Stimulated activated CD8-positive, alpha-beta memory T cell treated with anti-CD3 and anti-CD28 coated beads, Interleukin-15, amount 100 ng/mL, for 4 hours (primary cell): Measurements from ENCODE around the gene ZSWIM5.

Experiments
- DNase-seq, 2 donors: peaks; one replicate each; pipeline ENCODE4 v3.0.0-alpha.2; 2020; ENCODE audit warnings: low read depth in 2 of 2

ZSWIM5 gene

DNA sequence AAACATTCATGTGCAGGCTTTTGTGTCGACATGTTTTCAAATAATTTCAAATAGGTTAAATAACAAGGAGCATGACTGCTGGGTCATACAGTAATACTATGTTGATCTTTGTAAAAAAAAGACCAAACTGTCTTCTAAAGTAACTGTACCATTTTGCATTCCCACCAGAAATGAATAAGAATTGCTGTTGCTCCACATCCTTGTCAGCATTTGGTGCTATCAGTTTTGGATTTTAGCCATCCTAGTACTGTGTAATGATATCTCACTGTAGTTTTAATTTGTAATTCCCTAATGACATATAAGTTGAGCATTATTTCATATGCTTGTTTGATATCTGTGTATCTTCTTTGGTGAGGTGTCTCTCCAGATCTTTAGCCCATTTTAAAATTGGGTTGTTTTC, 182.7 kb downstream of the ZSWIM5 start:
- DNase-seq: no peak

DNA sequence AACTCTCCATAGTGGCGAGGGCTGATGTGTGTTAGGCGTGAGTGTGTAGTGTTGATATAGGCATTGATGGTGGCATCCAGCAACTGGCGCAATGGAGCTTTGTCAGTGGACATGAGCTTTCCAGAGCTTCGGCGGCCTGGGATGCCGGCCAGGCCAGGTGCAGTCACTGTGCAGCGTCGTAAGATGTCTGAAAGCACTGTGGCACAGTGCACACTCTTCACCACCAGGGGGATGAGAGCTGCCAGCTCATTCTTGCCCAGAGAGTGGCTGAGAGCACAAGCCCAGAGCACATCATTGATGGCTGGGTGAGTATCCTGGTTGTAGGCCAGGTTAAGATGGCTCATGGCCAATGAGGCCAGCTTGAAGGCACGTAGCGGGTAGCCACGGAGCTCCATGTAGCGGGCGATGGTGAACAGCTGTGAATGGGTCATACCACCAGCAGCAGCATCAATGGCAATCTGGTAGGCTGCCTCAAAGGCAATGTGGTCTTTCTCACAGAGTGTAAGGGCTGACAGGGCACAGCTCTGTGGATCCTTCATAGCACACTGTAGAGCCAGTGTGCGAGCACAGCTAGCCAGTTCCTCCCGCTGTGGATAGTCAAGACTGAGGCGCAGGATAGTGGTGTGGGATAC, 187.7 kb downstream of the ZSWIM5 start:
- no peak for DNase-seq

DNA sequence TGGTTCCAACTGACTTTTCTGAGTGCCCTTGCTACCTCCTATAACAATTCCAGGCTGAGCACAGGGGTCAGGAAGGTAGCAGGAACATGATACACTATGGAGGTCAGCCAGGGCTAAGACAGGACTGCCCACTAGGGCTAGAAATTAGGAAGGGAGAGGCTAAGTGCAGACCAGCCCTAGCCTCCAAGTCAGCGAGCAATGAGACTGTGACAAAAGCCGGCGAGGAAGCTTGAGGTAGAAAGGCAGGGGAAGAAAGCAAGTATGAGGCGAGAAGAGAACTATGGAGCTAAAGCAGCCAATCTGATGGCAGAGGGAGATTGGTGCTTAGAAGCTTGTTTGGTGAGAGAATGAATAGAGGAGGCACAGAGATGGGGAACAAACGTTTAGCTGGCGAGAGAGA, 189.6 kb downstream of the ZSWIM5 start:
- DNase-seq: no peak

DNA sequence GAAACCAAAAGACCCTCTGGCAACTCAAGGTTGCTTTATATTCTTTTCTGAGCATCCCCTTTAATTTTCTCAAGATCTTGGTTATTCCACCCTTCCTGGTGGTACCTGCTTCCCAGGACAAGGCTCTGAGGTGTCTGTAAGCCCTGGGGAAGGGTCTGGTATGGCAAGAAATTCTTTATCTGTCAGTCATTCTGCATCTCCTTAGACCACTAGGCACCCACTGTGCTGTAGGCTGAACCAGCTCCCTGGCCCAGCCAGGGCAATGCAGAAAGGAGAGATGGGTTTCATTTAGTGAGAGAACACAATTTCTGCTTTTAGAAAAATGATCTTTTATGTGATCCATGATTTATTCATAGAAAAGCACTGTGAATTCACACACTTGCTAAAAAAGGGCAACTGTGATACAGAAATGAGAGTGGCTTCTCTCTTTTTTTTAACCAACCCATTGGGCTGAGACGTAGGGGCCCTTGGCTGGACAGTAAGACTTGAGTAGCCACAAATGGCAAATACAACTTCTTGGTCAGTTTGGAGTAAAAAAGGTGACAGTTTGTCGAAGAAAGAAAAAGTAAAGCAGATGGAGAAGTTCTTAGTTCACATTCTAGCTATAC, 190.2 kb downstream of the ZSWIM5 start:
- no peak for DNase-seq

DNA sequence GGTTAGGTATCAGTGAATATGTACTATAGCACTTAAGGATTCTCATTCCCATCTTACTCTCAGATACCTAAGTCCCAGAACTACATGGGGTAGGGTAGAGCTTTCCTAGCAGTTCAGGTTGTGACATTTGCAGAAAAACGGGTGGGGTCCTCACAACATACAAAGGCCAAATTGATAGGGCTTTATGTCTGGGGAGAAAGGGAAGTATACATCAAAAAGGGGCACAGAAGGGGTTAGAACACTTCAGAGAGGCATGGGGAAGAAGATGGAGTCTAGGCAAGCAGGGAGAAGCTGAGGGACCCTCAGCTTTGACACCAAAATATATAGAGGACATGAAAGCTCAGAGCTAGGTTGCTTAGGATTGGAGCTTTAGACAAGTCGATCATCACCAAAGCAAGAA, 190.7 kb downstream of the ZSWIM5 start:
- DNase-seq: no peak

DNA sequence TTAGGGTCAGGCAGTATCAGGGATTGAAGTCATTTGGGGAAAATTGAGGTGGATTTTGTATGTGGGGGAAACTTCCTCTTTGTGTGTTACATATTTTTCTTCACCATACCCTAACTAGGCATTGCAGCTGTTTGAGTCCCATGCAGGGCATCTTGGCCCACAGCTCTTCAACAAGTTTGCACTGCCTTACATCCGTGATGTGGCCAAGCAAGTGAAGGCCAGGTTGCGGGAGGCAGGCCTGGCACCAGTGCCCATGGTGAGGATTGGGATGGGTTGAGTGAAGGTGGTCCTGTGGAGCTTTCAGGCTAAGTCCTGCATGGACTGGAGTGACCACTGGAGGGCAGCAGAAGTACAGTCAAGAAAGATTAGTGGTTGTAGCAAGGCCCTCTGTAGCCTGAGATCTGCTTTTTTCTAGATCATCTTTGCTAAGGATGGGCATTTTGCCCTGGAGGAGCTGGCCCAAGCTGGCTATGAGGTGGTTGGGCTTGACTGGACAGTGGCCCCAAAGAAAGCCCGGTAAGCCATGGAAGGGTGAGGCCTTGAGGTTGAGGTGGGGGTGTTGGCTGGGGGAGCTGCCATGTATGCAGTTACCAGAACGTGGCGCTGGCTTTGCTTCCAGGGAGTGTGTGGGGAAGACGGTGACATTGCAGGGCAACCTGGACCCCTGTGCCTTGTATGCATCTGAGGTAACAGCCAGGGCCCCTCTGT, 191.9 kb downstream of the ZSWIM5 start:
- DNase-seq: peak; percentile 37 to 64

DNA sequence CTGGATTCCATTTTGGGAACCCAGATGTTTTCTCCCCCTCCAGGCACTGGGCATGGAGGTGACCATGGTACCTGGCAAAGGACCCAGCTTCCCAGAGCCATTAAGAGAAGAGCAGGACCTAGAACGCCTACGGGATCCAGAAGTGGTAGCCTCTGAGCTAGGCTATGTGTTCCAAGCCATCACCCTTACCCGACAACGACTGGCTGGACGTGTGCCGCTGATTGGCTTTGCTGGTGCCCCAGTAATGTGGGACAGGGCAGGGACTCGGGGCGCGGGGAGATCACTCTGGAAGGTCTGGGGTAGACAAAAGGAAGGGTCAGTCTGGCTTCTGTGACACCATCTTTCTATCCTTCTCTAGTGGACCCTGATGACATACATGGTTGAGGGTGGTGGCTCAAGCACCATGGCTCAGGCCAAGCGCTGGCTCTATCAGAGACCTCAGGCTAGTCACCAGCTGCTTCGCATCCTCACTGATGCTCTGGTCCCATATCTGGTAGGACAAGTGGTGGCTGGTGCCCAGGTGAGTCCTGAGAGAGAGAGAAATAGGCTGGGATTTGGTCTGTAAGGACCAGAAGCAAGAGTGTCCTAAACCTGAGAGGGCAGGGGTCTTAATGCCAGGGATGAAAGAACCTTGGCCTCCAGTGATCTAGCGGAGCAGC, 192.7 kb downstream of the ZSWIM5 start:
- DNase-seq: no peak

DNA sequence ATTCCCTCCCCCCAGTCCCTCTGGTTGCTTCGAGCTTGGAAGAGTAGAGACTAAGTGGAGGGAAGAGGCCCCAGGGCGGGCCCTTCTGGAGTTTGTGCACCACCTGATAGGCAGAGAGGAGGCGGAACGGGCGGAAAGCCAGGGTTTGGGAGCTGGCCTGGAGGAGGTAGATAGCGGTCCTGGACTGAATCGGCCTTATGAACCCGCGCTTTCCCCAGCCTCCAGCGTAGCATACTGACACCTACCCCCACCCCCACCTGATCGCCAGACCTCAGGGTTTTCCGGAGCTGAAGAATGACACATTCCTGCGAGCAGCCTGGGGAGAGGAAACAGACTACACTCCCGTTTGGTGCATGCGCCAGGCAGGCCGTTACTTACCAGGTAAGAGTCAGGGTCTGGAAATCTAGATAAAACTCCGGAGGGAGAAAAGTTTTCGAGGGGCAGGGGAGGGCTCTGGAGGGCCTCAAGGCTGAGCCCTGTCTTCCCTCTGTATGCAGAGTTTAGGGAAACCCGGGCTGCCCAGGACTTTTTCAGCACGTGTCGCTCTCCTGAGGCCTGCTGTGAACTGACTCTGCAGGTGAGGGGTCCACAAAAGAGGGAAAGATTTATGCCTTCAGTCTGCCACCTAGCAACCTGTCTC, 193.6 kb downstream of the ZSWIM5 start:
- no peak for DNase-seq

DNA sequence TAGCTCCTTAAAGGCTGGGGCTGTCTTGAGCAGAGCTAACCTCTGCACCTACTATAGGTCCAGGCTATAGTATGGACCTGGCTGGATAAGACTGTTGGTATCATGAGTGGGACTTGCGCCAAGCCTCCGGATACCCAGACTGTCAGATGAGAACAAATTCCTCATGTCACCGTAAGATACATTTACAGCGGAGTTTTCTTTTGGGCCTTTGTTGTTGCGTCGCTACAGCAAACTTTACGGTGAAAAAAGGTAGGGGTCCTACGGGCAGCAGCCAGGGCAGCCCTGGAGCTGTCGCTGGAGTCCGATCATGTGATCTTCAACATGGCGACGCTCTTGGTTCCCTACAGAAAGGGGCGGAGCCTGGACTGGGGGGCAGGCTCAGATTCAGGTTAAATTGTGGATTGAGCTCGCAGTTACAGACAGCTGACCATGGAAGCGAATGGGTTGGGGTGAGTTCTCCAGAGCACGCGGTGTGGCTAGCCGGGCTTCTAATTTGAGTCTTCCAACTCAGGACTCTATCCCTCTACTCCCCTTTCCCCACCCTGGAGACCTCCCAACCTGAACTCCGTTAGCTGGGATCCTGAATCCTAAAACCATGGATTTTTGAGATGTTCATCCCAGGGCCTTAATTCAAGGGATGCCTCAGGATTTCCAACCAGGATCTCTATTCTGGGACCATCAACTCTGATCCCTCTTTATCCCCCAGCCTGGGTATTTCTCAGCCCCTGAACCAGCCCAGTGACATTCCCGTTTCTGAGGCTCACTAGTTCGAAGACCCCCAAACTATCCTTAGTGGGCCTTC, 194.4 kb downstream of the ZSWIM5 start, which contains the start of gene UROD:
UROD (plus strand) TSS at position 418 of the 802 bp plus-strand sequence; CDS start at position 430, 12 bp downstream.
- peak; percentile 65 to 81 for DNase-seq

DNA sequence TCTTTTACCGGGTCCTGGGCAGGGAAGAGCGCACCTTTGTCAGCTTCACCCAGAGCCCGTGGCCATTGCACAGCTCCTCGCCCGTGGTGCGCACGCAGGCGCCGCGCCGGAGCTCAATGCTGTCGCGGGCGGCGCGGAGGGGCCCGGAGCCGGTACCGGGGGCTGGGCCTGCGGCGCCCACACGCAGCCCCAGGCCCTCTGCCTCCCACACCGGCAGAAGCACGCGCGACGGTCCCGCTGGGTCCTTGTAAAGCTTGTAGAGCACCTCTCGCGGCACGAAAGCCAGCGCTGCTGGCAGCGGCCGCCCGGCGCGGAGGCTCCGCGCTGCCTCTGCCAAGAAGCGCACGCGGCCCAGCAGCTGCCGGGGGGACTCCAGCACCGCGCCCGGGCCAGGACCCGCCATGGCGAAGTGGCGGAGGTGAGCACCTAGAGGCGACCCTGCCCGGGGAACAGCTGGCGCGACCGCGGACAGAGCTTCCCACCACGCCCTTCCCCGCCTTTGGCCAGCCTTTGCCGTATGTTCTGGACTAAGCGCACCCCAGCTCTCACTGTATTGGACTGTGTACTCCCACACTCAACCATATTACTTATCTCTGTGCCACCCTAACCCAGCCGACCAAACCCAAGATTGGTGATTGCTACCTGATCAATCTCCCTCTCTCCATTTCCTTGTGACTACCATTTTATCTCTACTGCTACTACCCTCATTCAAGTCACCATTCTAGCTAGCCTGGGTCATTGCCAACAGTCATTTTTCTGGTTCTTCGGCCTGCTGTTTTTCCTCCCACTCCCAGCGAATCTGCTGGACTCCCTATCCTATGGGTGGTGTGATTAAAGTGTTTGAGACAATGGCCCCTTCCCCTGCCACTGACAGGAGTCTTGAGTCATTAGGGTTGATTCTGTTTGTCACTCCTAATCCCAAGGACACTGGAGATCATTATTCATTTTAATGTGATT, 195.3 kb downstream of the ZSWIM5 start, which contains the start of gene HECTD3:
HECTD3 (minus strand) TSS at position 470 of the 957 bp plus-strand sequence; CDS start at position 403, 67 bp downstream.
- DNase-seq: peak in 1 of 2 donors; percentile 45

DNA sequence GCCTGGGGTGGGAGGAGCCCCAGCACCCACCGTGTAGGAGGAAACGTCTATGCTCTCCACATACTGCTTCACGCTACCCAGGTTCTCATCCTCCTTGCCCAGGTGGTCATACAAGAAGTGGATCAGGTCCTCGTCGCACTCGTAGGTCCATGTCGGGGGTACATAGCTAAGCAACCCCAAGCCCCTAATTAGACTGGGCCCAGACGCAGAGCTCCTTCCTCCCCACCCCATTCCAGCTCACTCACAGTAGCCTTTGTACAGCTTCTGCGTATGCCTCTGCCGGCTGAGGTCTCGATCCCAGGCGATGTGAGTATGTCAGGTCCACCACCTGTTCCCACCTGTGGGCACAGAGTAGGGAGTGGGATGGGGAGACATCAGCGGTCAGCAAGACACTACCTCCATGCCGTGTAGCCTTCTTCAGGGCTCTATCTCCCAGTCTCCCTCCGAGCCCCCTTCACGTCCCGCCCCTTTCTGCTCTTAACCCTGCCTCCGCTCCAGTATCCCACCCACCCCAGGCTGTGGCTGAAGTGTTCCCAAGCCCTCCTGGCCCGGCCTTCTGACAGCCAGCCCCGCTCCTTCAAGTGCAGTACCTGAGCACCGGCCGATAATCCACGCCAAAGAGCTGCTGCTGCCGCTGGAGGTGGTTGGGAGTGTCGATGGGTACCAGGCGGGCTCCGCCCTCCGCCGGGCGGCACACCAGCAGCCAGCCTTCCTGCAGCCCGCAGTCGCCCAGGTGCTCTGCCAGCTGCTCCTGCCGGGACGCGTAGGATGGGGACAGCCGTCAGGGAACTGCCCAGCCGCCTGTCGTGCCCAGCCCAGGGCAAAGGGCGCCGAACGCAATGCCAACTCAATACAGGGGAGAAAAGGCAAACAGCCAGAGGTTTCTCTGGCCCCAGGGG, 196.2 kb downstream of the ZSWIM5 start:
- DNase-seq: no peak

DNA sequence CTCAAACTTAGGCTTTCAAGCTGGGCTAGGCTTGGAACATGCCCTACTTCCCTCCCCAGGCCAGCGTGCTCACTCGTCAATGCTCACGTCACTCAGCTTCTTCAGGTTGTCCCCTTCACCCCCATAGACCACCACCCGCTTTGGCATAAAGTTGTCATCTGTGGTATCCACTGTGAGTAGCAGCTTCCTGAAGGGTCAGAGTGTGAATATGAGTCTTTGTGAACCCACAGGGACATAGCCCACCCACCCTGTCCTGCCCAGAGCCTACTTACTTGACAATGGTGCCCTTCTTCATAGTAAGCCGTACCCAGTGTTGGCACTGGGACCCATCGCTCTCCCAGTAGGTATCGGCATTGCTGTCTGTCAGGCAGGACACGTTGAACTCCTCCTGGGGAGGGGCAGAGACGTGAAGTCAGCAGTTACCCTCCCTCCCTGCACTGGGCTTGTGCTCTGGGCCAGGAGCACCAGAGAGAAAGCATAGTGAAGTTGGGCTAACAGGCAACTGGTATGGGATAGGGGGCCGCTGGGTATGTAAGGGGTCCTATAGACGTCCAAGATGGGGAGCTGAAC, 197.0 kb downstream of the ZSWIM5 start:
- no peak for DNase-seq

DNA sequence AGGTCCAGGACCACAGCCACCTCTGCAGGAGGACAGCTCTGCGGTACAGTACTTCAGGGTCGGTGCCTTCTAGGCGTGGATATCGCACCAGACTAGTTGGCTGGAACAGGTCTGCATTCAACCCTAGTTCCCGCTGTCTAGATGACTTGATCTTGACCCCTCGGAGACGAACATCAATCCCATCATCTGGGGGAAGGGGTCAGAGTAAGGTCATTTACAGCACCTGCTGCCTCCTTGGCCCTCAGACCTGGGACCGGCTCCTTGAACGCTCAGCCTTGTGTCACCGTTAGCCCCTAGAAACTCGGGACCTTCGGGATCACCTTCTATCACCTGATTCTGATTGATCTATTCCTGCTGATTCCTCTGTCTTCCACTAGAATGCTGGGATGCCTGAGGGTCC, 197.9 kb downstream of the ZSWIM5 start:
- DNase-seq: no peak

DNA sequence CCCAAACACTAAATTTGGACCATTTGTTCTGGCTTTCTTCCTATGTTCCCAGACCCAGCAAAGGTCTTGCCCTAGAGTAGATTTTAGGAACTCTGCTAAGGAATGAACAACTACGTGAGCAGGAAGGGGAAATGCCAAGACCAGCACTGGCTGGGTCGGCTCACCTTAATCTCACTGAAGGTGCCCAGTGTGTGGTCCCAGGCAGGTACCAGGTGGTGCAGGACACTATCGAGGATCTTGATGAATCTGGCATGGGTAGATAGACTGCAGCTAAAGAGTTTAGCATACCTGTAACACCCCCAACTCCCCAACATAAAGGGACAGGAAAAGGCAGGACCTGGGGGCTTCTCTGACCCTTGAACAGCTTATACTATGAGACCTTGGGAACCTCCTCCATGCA, 198.3 kb downstream of the ZSWIM5 start:
- DNase-seq: no peak

DNA sequence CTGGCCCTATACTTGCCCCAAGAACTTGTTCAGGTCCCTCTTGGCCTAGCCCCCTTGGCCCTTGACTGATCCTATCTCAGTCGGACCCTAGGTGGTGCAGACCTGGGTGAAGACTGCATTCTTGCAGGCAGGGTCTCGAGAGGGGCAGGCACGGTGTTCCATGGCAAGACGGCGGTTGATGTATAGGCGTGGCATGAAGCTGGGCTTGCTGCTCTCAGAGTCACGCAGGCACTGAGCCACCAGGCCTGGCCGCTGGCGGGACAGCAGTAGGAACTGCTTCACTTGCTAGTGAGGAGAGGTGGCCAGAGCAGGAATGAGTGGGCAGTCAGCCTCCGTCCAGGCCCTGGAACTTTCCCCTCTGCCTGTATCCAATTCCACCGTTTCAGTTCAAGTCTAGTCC, 199.1 kb downstream of the ZSWIM5 start:
- DNase-seq: no peak

DNA sequence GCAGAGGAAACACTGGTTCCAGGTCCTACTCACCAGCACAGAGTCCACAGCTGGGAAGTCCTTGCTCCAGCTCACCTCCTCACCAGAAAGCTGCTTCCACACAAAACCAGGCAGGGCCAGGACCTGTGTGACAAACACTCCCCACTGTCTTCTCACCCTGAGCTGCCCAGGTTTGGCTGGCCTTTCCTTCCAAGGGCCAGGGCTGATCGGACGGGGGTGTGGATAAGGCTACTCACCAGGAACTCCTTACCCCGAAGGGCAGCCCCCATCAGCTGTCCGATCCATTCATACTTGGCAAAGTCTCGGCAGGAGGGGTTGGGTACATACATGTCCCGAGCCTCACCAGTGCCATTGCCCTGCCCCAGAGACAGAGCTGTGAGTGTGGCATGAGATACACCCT, 200.6 kb downstream of the ZSWIM5 start:
- no peak for DNase-seq

DNA sequence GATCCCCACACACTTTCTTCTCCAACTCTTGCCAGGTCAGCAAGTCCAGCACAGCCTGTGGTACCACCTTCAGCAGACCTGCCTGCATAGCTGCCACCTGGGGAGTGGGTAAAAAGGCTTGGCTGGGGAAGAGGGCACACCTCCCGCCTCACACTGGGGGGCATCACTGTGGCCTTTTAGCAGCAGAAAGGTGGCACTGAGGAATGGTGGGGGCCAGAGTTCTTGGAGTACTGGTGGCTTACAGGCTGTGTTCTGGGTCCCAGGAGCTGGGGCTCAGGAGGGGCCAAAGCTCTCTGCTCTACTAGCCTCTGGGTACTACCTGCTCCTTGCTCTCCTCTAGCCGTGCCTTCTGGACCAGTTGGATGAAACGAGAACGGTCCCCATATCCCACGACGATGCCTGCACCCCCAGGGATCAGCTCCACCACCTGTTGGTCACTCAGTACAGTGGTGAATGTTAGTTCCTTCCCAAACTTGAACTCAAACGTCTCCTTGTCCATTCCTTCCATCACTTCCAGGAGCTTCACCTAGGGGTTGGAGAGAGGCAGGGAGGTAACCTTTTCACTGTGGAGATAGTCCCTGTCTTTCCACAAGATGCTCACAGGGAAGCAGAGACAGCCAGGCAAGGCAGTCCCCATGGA, 202.0 kb downstream of the ZSWIM5 start:
- no peak for DNase-seq

DNA sequence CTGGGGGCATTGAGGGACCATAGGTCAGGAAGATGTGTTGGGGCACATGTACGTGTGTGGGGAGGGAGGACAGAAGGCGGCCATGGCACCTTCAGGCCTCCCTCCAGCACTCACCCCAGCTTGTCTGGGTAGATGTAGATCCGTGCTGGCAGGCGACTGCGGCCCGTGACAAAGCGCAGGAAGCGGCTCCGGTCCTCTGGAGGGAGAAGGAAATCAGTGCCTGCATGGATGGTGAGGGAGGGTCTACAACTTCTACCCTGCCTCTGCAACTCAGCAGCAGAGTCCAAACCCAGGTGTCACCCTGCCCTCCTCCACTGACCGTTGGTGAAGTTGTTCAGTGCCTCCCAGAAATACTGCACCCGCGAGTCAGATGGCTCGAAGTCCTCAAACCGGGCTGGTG, 202.7 kb downstream of the ZSWIM5 start:
- no peak for DNase-seq
